Measurements from ENCODE around the gene CUL9.

Gene CUL9

GRCh38 chr6:43202451-43202850 lies 20.5 kb downstream of the CUL9 start:
- no peak for DNase-seq

DNA sequence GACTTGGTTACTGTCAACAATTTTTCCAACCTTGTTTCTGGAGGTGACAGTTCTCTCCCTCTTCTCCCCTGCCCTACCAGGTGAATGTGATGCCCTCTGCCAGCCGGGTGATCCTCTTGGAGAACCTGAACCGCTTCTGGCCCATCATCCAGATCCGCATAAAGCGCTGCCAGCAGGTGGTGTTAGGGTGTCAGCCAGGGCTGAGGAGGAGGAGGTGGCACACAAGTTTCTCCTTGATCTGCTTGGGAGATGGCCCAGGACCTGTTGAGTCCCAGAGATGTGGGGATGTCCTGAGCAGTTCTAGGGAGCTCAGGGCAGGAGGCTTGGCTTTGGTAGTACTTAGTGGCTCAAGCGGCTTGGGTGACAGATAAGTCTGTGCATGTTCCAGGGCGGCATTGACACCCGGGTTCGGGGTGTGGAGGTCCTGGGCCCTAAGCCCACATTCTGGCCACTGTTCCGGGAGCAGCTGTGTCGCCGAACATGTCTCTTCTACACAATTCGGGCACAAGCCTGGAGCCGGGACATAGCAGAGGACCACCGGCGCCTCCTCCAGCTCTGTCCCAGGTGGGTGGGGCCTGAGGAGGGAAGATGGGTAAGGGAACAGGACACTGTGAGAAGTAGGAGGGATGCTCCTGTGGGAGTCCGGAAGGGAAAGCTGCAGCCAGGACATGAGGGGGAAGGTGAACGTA lies 21.2 kb downstream of the CUL9 start:
- no peak for DNase-seq

DNA sequence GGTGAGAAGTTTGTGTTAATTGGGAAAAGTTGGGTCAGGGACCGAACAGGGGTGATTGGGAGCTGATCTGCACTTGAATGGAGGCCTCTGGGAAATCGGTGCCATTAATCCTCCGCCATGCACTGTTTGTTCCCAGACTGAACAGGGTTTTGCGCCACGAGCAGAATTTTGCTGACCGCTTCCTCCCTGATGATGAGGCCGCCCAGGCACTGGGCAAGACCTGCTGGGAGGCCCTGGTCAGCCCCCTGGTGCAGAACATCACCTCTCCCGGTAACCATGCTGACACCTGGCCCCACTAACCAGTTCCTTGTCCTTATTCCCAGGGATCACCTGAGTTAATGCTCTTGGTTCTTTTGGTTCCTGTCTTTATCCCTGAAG lies 21.7 kb downstream of the CUL9 start:
- no peak for DNase-seq

DNA sequence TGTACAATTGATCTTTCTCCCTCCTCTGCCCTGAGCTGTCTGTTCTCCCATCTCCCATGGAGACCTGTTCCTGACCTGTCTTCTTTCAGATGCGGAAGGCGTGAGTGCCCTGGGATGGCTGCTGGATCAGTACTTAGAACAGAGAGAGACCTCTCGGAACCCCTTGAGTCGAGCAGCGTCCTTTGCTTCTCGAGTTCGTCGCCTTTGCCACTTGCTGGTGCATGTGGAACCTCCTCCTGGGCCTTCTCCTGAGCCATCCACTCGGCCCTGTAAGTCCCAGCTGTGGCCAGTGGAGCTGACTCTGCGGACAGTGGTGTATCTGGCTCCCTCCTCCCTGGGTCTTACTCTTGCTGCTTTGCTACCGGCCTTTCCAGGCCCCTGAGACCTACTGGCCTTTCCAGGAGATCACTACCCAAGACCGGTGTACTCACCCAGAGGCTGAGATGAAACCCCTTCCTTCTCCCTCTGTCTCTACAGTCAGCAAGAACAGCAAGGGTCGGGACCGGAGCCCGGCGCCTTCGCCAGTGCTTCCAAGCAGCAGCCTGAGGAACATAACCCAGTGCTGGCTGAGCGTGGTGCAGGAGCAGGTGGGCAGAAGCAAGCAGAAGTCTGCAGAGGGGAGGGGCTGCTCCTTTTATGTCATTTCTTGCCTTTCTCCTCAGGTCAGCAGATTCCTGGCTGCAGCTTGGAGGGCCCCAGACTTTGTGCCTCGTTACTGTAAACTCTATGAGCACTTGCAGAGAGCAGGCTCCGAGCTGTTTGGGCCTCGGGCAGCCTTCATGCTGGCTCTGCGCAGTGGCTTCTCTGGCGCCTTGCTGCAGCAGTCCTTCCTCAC lies 22.5 kb downstream of the CUL9 start:
- no peak for DNase-seq

DNA sequence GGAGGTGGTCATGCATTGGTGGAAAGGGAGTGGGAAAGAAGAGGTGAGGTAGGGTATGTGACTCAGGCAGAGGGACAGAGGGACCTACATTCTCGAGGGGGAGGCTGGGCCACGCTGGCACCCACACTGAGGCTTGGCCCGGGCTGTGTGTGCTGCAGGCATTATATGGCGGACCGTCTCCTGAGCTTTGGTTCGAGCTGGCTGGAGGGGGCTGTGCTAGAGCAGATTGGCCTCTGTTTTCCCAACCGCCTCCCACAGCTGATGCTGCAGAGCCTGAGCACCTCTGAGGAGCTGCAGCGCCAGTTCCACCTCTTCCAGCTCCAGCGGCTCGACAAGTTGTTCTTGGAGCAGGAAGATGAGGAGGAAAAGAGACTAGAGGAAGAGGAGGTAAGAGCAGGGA lies 23.9 kb downstream of the CUL9 start:
- no peak for DNase-seq

- no peak for DNase-seq
These were observed 25.3 kb downstream of the CUL9 start for GRCh38 chr6:43207286-43207685.

- DNase-seq: no peak
These were observed 30.0 kb downstream of the CUL9 start for GRCh38 chr6:43211955-43212354.

DNA sequence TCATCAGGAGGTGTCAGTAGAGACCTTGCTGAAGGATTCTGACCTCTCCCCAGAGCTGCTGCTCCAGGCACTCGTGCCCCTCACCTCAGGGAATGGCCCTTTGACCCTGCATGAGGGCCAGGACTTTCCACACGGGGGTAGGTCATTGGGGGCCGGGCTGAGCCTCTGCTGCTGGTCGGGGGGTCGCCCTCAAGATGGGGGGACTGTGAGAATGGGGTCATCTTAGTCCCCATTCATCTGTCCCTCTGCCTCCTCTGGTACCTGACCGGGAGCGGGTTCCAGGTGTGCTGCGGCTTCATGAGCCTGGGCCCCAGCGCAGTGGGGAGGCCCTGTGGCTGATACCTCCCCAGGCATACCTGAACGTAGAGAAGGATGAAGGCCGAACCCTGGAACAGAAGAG lies 31.4 kb downstream of the CUL9 start:
- no peak for DNase-seq

DNA sequence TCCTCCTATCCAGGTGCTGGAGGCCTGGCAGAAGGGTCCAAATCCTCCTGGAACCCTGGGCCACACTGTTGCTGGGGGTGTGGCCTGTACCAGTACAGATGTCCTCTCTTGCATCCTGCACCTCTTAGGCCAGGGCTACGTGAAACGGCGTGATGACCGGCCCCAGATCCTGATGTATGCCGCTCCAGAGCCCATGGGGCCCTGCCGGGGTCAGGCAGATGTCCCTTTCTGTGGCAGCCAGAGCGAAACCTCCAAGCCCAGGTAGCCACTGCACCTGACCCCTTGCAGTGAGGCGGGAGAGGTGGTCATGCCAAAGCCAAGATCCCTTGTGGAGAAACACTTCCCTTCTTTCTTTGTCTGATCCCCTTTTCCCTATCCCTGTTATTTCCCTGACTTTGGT lies 33.1 kb downstream of the CUL9 start:
- DNase-seq: no peak

GRCh38 chr6:43216200-43216599 lies 34.2 kb downstream of the CUL9 start:
- DNase-seq: no peak

GRCh38 chr6:43217351-43217750 lies 35.4 kb downstream of the CUL9 start:
- DNase-seq: no peak

- no peak for DNase-seq
These were observed 37.1 kb downstream of the CUL9 start for GRCh38 chr6:43219119-43219518.

GRCh38 chr6:43219814-43220213 lies 37.8 kb downstream of the CUL9 start:
- DNase-seq: no peak

DNA sequence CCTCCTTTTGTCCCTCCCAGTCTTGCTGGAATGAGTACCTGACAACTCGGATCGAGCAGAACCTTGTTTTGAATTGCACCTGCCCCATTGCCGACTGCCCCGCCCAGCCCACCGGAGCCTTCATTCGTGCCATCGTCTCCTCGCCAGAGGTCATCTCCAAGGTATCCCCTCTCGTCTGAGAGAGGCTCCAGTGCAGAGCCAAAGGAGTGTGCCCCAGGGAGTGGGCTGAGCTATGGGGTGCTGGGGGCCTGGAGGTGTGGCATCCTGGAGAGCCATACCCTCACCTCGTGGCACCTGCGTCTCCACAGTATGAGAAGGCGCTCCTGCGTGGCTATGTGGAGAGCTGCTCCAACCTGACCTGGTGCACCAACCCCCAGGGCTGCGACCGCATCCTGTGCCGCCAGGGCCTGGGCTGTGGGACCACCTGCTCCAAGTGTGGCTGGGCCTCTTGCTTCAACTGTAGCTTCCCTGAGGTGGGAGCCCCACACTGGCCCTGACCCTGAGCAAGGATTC lies 38.5 kb downstream of the CUL9 start:
- DNase-seq: no peak

DNA sequence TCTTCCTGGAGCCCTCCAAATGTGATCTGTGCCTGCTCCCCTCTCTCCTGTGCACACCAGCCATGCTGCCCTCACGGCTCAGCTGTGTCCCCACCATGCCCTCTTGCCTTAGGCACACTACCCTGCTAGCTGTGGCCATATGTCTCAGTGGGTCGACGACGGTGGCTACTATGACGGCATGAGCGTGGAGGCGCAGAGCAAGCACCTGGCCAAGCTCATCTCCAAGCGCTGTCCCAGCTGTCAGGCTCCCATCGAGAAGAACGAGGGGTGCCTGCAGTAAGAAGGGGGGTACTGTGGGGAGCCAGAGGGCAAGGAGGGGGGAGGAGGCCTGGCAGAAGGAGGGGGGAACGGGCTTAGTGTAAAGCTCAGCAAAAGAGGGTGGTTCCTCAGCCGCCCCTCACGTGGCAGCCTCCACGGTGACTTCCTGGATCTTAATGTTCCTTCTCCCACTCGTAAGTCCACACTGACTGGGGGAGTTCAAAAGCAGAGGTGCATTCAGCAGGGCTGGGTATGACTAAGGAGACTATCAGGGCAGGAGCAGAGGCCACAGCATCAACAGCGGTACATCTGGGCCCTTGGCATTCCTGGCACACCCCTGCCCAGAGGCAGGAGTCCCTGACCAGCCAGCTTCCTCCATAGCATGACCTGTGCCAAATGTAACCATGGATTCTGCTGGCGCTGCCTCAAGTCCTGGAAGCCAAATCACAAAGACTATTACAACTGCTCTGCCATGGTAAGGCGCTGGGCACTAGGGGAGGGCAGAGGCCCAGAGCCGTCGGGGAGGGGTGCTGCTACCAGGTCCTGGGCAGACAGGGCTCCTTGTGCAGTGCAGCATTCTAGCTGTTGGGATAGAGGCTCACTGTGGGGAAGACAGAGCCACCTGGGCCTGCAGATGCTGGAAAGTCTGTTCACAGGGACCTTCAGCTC lies 39.3 kb downstream of the CUL9 start:
- DNase-seq: no peak

DNA sequence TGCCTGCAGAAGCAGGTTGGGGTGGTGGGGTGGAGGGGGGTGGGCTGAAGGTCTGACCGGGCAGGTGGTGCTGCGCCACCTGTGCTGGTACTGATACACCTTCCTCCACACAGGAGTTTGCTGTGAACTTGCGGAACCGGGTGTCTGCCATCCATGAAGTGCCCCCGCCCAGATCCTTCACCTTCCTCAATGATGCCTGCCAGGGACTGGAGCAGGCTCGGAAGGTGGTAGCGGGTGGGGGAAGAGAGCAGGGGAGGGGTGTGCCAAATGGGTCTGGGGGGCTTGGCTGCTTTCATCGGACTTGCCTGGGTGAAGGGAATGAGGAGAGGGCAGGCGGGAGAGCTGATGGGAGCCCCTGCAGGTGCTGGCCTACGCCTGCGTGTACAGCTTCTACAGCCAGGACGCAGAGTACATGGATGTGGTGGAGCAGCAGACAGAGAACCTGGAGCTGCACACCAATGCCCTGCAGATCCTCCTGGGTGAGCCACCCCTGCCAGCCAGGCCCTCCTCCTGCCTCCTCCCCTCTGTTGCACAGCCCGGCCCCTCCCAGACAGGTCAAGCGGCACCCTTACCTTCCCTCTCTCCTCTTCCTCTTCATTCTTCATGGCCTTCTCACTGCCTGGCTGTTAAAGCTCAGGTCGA lies 40.5 kb downstream of the CUL9 start:
- no peak for DNase-seq

DNA sequence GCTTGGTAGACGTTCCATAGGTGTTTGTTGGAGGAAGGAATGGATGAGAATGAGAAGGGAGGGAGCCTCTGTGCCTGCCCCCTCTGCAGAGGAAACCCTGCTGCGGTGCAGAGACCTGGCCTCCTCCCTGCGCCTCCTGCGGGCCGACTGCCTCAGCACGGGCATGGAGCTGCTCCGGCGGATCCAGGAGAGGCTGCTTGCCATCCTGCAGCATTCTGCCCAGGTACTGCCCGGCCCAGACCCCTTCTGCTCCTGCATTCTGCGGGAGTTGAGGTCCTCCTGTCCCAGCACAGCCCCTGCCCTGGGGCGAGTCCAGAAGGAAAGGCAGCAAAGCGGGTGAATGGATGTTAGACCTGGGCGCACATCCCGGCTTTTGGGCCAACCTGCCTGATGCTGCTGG lies 41.2 kb downstream of the CUL9 start:
- DNase-seq: no peak

DNA sequence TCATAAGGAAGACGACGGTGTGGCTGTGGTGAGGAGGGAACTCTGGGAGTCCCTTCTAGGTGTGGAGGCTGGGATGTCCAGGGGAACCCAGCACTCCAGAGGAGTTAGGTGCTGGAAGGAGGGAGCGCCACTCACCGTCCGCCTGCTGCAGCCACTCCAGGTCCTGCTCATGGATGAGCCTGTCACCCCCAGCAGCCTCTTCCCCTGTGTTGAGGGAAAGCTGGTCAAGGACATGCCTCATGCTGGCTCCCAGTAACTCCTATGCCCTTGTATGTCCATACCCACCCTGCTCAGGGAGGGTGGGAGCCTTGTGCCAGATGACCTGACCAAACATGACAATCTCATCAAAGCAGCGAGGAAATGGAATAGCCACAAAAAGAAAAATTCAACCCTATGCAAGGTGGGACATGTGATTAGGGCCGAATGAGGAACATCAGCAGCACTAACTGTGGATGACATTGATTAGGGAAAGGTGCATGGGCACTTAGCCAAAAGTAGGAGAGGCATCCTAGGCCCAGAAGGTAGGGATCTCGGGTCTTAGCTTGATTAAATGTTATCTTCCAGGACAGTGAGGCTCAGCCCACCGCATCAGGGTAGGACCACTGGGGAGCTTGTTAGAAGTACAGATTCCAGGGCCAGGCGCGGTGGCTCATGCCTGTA lies 44.3 kb downstream of the CUL9 start:
- DNase-seq: no peak

DNA sequence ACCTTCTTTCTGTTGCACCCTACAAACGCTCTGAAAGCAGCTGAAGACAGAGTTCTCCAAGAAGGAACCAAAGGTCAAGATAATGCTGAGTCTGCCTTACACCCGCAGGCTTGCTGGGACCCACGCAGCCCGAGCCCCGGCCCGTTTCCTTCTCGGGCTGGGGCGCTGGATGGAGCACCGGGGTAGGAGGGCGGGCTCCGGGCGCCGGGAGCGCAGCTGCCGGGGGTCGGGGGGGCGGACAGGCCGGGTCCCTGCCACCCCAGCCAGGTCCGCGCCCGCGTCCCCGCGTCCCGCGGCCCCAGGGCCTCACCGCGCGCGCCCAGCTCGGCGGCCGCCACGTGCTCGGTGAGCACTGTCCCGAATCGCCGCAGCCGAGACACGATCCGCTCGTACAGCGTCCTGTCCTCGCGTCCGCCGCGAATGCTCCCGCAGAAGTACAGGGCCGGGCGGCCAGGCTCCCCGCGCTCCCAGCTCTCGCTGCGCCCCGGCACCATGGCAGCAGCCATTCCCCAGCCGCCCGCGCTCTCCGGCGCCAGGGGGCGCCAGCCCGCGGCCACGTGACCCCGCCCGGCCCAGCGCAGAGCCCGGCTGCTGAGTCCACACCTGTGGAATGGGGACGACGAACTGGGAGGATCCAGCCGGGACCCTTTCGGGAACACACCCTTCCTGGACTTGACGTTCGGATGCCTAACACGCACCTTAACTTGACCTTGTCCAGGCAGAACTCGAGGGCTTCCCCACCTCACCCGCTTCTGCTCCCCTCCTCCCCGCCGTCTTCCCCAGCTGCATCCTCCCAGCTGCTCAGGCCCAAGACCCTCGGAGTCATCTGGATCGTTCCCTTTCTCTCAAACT lies 47.2 kb downstream of the CUL9 start, which contains the start of gene DNPH1:
TSS of gene DNPH1 (minus strand) at position 531 of the 852 bp plus-strand sequence. CDS start at position 506, 25 bp downstream.
- DNase-seq: peak; percentile 73

- DNase-seq: no peak
These were observed 48.0 kb downstream of the CUL9 start for GRCh38 chr6:43229803-43230620.

Data from activated gamma-delta T cell treated with Interleukin-2 at 50 U/mL for 16 hours (primary cell).